HCT116 (cell line): ENCODE measurements around the gene ROBO1.

ENCODE experiments used
- CEBPB ChIP-seq: IDR thresholded peaks from 2 replicates; pipeline ENCODE4 v1.6.1; 2012; ENCODE audit warnings: low read depth
- CTCF ChIP-seq, 3 experiments: fragments of 200-600 bp in 1 of 3; sonication (generic) in 1 of 3; IDR thresholded peaks in 2 of 3; conservative IDR thresholded peaks in 1 of 3; 2 replicates each; pipeline ENCODE4 v1.5.1; 2012 to 2017; ENCODE audit warnings: low read depth in 2 of 3, low read length in 2 of 3, antibody characterized with exemption in 1 of 3, borderline replicate concordance in 1 of 3, control low read depth in 1 of 3, mild to moderate bottlenecking in 1 of 3, mixed read lengths in 1 of 3, mixed run types in 1 of 3, moderate library complexity in 1 of 3; ENCODE audit not compliant: insufficient read depth in 1 of 3
- ELF1 ChIP-seq: IDR thresholded peaks from 2 replicates; pipeline ENCODE4 v1.6.1; 2012; ENCODE audit warnings: low read depth, borderline replicate concordance
- EZH2 ChIP-seq: fragments of 200-600 bp; sonication (generic); IDR thresholded peaks from 2 replicates; pipeline ENCODE4 v1.6.1; 2017; ENCODE audit warnings: antibody characterized with exemption, mixed run types
- MAX ChIP-seq: IDR thresholded peaks from 2 replicates; pipeline ENCODE4 v1.6.1; 2012
- POLR2A ChIP-seq: IDR thresholded peaks from 2 replicates; pipeline ENCODE4 v1.7.0; 2011; ENCODE audit warnings: borderline replicate concordance; ENCODE audit not compliant: insufficient read depth, insufficient read length; ENCODE audit errors: extremely low read depth
- POLR2AphosphoS5 ChIP-seq: IDR thresholded peaks from 2 replicates; pipeline ENCODE4 v1.6.1; 2011; ENCODE audit warnings: mild to moderate bottlenecking, low read depth, low read length, moderate library complexity
- RAD21 ChIP-seq: IDR thresholded peaks from 2 replicates; pipeline ENCODE4 v1.6.1; 2012; ENCODE audit warnings: low read depth, mild to moderate bottlenecking
- SRF ChIP-seq: IDR thresholded peaks from 2 replicates; pipeline ENCODE4 v1.6.1; 2012; ENCODE audit warnings: low read depth

- no peak for TF ChIP-seq EZH2
- no peak for TF ChIP-seq ELF1
- TF ChIP-seq POLR2A: no peak
- no peak for TF ChIP-seq CTCF (IDR thresholded peaks at IDR 0.05 in 2 of 3, conservative IDR thresholded peaks at IDR 0.05 in 1 of 3; ENCODE audit: borderline replicate concordance in 1 of 3, insufficient read depth in 1 of 3, low read depth in 2 of 3, low read length in 2 of 3)
- no peak for TF ChIP-seq RAD21
- no peak for TF ChIP-seq MAX
- TF ChIP-seq SRF: no peak
- no peak for TF ChIP-seq POLR2AphosphoS5
- no peak for TF ChIP-seq CEBPB
These were observed 781.8 kb downstream of the ROBO1 start for GRCh38 chr3:78985981-78986380.
